Left lung (tissue), 10 donors: ENCODE measurements around the gene AGMO. TPM values are rescaled to one million over a fixed set of nuclear protein-coding genes. Genes with fewer than 3 reads are reported as not detected.

Experiments used
- ATAC-seq: fragments of 200-7000 bp; cut with Tn5 transposase; one replicate; pipeline ENCODE4 v1.9.1; 2020; ENCODE audit warnings: moderate library complexity
- DNase-seq, 4 donors: peaks; one replicate each; pipeline ENCODE4 v3.0.0-alpha.2; 2013 to 2020
- H3K27ac ChIP-seq, 2 donors: fragments of 200-600 bp; sonication (generic) in 1 of 2; one replicate each; pipeline versions ENCODE4 v1.5.0 to v1.8.0; 2020 to 2021
- H3K27me3 ChIP-seq, 2 donors: fragments of 200-600 bp; sonication (generic) in 1 of 2; one replicate each; pipeline versions ENCODE4 v1.5.0 to v1.8.0; 2020 to 2021
- H3K36me3 ChIP-seq, 2 donors: fragments of 200-600 bp; sonication (generic) in 1 of 2; one replicate each; pipeline versions ENCODE4 v1.5.0 to v1.8.0; 2020 to 2021
- H3K4me1 ChIP-seq, 2 donors: fragments of 200-600 bp; one replicate each; pipeline ENCODE4 v1.8.0; 2021
- H3K4me3 ChIP-seq, 2 donors: fragments of 200-600 bp; sonication (generic) in 1 of 2; one replicate each; pipeline versions ENCODE4 v1.5.0 to v1.8.0; 2020 to 2021; ENCODE audit warnings: mild to moderate bottlenecking in 1 of 2
- H3K9me3 ChIP-seq, 2 donors: fragments of 200-600 bp; sonication (generic) in 1 of 2; one replicate each; pipeline versions ENCODE4 v1.5.0 to v1.8.0; 2020 to 2021
- CTCF ChIP-seq, 2 donors: fragments of 200-600 bp; sonication (generic) in 1 of 2; IDR thresholded peaks; one replicate each; pipeline versions ENCODE4 v1.5.0 to v1.8.0; 2021; ENCODE audit warnings: antibody characterized with exemption in 2 of 2
- intact Hi-C, 2 donors: fragments of 100-400 bp; cut with DNase I; formaldehyde crosslinking; loops; one replicate each; pipeline versions ENCODE4 v1.11.2 to v1.14.2; 2022
- polyA plus RNA-seq, 6 donors: library from polyadenylated mRNA; unstranded; fragments of 120-200 nt; gene quantifications; one replicate each; pipeline ENCODE4 v1.2.1, GENCODE V29; 2013; ENCODE audit not compliant: insufficient read length in 6 of 6
- total RNA-seq, 2 donors: library from RNA; stranded (reverse); fragmentation: NEBNext Ultra II Directional; extraction: Animal tissue kit (Norgen Biotek cat#: 25700); gene quantifications; one replicate each; pipeline ENCODE4 v1.2.1, GENCODE V29; 2021
- donor health status: DM: no; HTN: yes; CAD: no.
- donor health status: DM: no; HTN: no; CAD: no.

The AGMO gene
- total and polyA plus RNA-seq, 8 donors: 0.32 to 0.85 (median 0.42) TPM

- peaks cover 0 to 12% of the 10 kb centered on the region in 2 donors for H3K9me3 ChIP-seq
- DNase-seq: no peak
- no peak for TF ChIP-seq CTCF (IDR thresholded peaks at IDR 0.05)
- no peaks in the 10 kb centered on the region for H3K4me1 ChIP-seq
- H3K36me3 ChIP-seq: no peaks in the 10 kb centered on the region
- intact Hi-C loops: no loop called here
- no peak for ATAC-seq
- H3K27ac ChIP-seq: no peak overlapping the region
- no peaks in the 10 kb centered on the region for H3K27me3 ChIP-seq
- H3K4me3 ChIP-seq: no peak overlapping the region
Measured at GRCh38 chr7:15341817-15342216, 220.0 kb downstream of the AGMO start.

GRCh38 chr7:15336146-15336545, 225.7 kb downstream of the AGMO start:
- no peak overlapping the region for H3K27ac ChIP-seq
- no peaks in the 10 kb centered on the region for H3K36me3 ChIP-seq
- no peaks in the 10 kb centered on the region for H3K4me1 ChIP-seq
- DNase-seq (no peak), ATAC-seq (no peak)
- no peak for TF ChIP-seq CTCF (IDR thresholded peaks at IDR 0.05)
- no peaks in the 10 kb centered on the region for H3K27me3 ChIP-seq
- H3K4me3 ChIP-seq: no peak overlapping the region
- peaks cover 0 to 12% of the 10 kb centered on the region in 2 donors for H3K9me3 ChIP-seq
- intact Hi-C loops: no loop called here

- intact Hi-C loops: no loop called here
- no peak for ATAC-seq
- Histone ChIP-seq H3K27me3 (no peaks in the 10 kb centered on the region), H3K9me3 (peaks cover 0 to 12% of the 10 kb centered on the region in 2 donors), H3K4me1 (no peaks in the 10 kb centered on the region), H3K36me3 (no peaks in the 10 kb centered on the region), H3K27ac (no peak overlapping the region), H3K4me3 (no peak overlapping the region)
- TF ChIP-seq CTCF (IDR thresholded peaks at IDR 0.05): no peak
- DNase-seq: no peak
Measured at GRCh38 chr7:15335390-15335789, 226.4 kb downstream of the AGMO start.

- Histone ChIP-seq H3K27me3 (no peaks in the 10 kb centered on the region), H3K9me3 (peaks cover 0 to 12% of the 10 kb centered on the region in 2 donors), H3K36me3 (no peaks in the 10 kb centered on the region), H3K27ac (no peak overlapping the region), H3K4me1 (no peaks in the 10 kb centered on the region), H3K4me3 (no peak overlapping the region)
- no peak for TF ChIP-seq CTCF (IDR thresholded peaks at IDR 0.05)
- no peak for ATAC-seq
- no peak for DNase-seq
- intact Hi-C loops: no loop called here
Measured at GRCh38 chr7:15334536-15335263, 227.1 kb downstream of the AGMO start.

- Histone ChIP-seq H3K4me1 (no peaks in the 10 kb centered on the region), H3K27ac (no peak overlapping the region), H3K4me3 (no peak overlapping the region), H3K9me3 (no peaks in the 10 kb centered on the region), H3K36me3 (no peaks in the 10 kb centered on the region), H3K27me3 (no peaks in the 10 kb centered on the region)
- no peak for TF ChIP-seq CTCF (IDR thresholded peaks at IDR 0.05)
- intact Hi-C loops: no loop called here
- ATAC-seq (no peak), DNase-seq (no peak)
Measured at GRCh38 chr7:15332956-15333355, 228.9 kb downstream of the AGMO start.
